GM23248 (cell line): ENCODE measurements around the gene OR8J1. TPM values are rescaled to one million over a fixed set of nuclear protein-coding genes. Genes with fewer than 3 reads are reported as not detected.

ENCODE experiments used
- DNase-seq: peaks from one replicate; pipeline ENCODE4 v3.0.0-alpha.2; 2015
- H2AFZ ChIP-seq: fragments of 200-600 bp; sonication (generic); 2 replicates; pipeline ENCODE4 v1.6.1; 2016; ENCODE audit warnings: antibody characterized with exemption
- H3F3A ChIP-seq: fragments of 200-600 bp; sonication (generic); 2 replicates; pipeline ENCODE4 v1.6.1; 2016; ENCODE audit warnings: mild to moderate bottlenecking, antibody characterized with exemption, mixed run types; ENCODE audit not compliant: insufficient read depth
- H3K27ac ChIP-seq: fragments of 200-600 bp; sonication (generic); 2 replicates; pipeline ENCODE4 v1.5.1; 2016; ENCODE audit warnings: mild to moderate bottlenecking
- H3K27me3 ChIP-seq: fragments of 200-600 bp; sonication (generic); replicated peaks from 2 replicates; pipeline ENCODE4 v1.6.1; 2016; ENCODE audit warnings: mild to moderate bottlenecking; ENCODE audit not compliant: insufficient read depth
- H3K36me3 ChIP-seq: fragments of 200-600 bp; sonication (generic); 2 replicates; pipeline ENCODE4 v1.6.1; 2016; ENCODE audit warnings: low read depth, mild to moderate bottlenecking
- H3K4me1 ChIP-seq: fragments of 200-600 bp; sonication (generic); 2 replicates; pipeline ENCODE4 v1.6.1; 2016; ENCODE audit warnings: mild to moderate bottlenecking; ENCODE audit not compliant: insufficient read depth
- H3K4me2 ChIP-seq: fragments of 200-600 bp; sonication (generic); one replicate; pipeline ENCODE4 v1.6.1; 2016; ENCODE audit warnings: mild to moderate bottlenecking; ENCODE audit not compliant: unreplicated experiment
- H3K4me3 ChIP-seq: fragments of 200-600 bp; sonication (generic); 2 replicates; pipeline ENCODE4 v1.5.1; 2016; ENCODE audit warnings: mild to moderate bottlenecking
- H3K79me2 ChIP-seq: fragments of 200-600 bp; sonication (generic); 2 replicates; pipeline ENCODE4 v1.6.1; 2016; ENCODE audit warnings: mild to moderate bottlenecking; ENCODE audit not compliant: insufficient read depth
- H3K9ac ChIP-seq: fragments of 200-600 bp; sonication (generic); 2 replicates; pipeline ENCODE4 v1.6.1; 2016; ENCODE audit warnings: mild to moderate bottlenecking
- H3K9me2 ChIP-seq: fragments of 200-600 bp; sonication (generic); 2 replicates; pipeline ENCODE4 v1.6.1; 2016; ENCODE audit warnings: mixed run types, mild to moderate bottlenecking, moderate library complexity; ENCODE audit not compliant: insufficient read depth
- H3K9me3 ChIP-seq: fragments of 200-600 bp; sonication (generic); one replicate; pipeline ENCODE4 v1.6.1; 2017; ENCODE audit warnings: low read depth
- H4K20me1 ChIP-seq: fragments of 200-600 bp; sonication (generic); 2 replicates; pipeline ENCODE4 v1.6.0; 2016; ENCODE audit not compliant: insufficient read depth
- EZH2 ChIP-seq: fragments of 200-600 bp; sonication (generic); IDR thresholded peaks from 2 replicates; pipeline ENCODE4 v1.6.1; 2018; ENCODE audit warnings: antibody characterized with exemption, mild to moderate bottlenecking; ENCODE audit not compliant: insufficient read depth, poor library complexity, severe bottlenecking
- EZH2phosphoT487 ChIP-seq: fragments of 200-600 bp; sonication (generic); IDR thresholded peaks from 2 replicates; pipeline ENCODE4 v1.6.1; 2018; ENCODE audit warnings: antibody characterized with exemption, moderate library complexity, mild to moderate bottlenecking, low read depth; ENCODE audit not compliant: insufficient read depth
- WGBS, 2 experiments: methylation state at CpG; one replicate each; pipeline ENCODE4 v1.1.6; 2015 to 2017; ENCODE audit warnings: low lambda C conversion rate in 2 of 2, low coverage in 1 of 2; ENCODE audit errors: missing lambda C conversion rate in 2 of 2; 5-methylcytosine and 5-hydroxymethylcytosine counted together
- in situ Hi-C: fragments of 300-500 bp; cut with MboI; formaldehyde crosslinking; loops from 2 replicates; pipeline ENCODE4 v1.15.0; 2020
- polyA plus RNA-seq: library from polyadenylated mRNA; unstranded; fragments of >200 nt; fragmentation: Nextera tagmentation; extraction: Ambion mirVana; gene quantifications from 2 replicates; pipeline ENCODE4 v1.2.1, GENCODE V29; 2016
- total RNA-seq: library from RNA; depleted of rRNA; stranded (reverse); fragments of >200 nt; shearing (Covaris generic); gene quantifications from 2 replicates; pipeline ENCODE4 v1.2.3, GENCODE V29; 2014; rRNA removed

The OR8J1 gene, protein sequence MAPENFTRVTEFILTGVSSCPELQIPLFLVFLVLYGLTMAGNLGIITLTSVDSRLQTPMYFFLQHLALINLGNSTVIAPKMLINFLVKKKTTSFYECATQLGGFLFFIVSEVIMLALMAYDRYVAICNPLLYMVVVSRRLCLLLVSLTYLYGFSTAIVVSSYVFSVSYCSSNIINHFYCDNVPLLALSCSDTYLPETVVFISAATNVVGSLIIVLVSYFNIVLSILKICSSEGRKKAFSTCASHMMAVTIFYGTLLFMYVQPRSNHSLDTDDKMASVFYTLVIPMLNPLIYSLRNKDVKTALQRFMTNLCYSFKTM
- total RNA-seq = not detected in 2 replicates
- not detected in 2 replicates for polyA plus RNA-seq

DNA sequence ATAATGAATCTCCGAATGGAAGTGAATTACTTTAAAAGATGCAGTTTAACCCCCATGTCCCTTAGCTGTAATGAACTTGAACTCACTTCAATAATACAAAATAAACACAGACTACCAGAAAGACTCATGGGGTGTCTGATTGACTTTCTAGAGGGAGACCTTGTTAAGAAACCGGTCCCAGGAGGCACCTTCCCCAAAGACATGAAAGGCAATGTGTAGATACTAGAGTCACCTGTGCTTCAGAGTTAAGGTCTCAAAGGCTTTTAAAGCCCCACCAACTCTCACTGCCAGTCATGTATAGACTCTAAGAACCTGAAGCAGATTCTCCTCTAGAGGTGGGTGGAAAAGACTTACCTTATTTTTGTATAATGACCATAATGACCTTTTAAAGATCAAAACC lies at the start of gene OR8J1:
Gene OR8J1, plus strand, starts transcription at position 301 of the 400 bp plus-strand sequence. CDS start 5,956 bp downstream, outside the sequence.
- no peaks in the 10 kb centered on the region for H3K36me3 ChIP-seq
- WGBS, 2 experiments = 23 to 44% methylated on average over 2 of the region's 2 CpGs
- no peaks in the 10 kb centered on the region for H3K79me2 ChIP-seq
- no peaks in the 10 kb centered on the region for H4K20me1 ChIP-seq
- no peak within 1 kb of the TSS for H2AFZ ChIP-seq
- H3K4me1 ChIP-seq = no peaks in the 10 kb centered on the region
- no peak within 1 kb of the TSS for H3K4me3 ChIP-seq
- TF ChIP-seq EZH2 (no peak), EZH2phosphoT487 (no peak)
- in situ Hi-C loops = no loop called here
- DNase-seq = no peak
- no peaks in the 10 kb centered on the region for H3K9me2 ChIP-seq
- no peaks in the 10 kb centered on the region for H3F3A ChIP-seq
- H3K27me3 ChIP-seq = no peaks in the 10 kb centered on the region
- no peaks in the 10 kb centered on the region for H3K9me3 ChIP-seq
- no peak within 1 kb of the TSS for H3K27ac ChIP-seq
- H3K9ac ChIP-seq = no peak within 1 kb of the TSS
- H3K4me2 ChIP-seq = no peak within 1 kb of the TSS

DNA sequence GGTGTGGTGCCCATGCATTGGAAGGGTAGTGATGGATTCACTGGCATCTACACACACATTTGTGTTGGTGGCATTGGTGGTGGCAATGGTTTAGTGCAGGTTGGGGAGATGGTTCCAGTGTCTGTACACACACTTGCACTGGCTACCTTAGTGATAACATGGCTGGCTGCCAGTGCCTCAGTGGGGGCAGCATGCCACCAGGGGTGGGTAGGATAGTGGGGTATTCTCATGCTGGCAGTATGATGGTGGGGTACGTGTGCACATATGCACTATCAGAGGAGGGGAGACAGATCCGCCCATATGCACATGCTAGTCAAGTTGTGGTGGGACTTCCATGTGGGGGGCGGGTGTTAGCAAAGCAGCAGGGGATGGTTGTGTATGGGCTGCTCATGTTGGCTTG lies 46.3 kb upstream of the OR8J1 start:
- no peaks in the 10 kb centered on the region for H3K27me3 ChIP-seq
- 18 to 24% methylated on average over 3 of the region's 3 CpGs for WGBS, 2 experiments
- no peak overlapping the region for H3K4me2 ChIP-seq
- no peaks in the 10 kb centered on the region for H3K9me2 ChIP-seq
- H3K4me3 ChIP-seq = no peak overlapping the region
- H3K9ac ChIP-seq = no peak overlapping the region
- TF ChIP-seq EZH2 (no peak), EZH2phosphoT487 (no peak)
- no peak overlapping the region for H2AFZ ChIP-seq
- no peaks in the 10 kb centered on the region for H3K36me3 ChIP-seq
- H3K9me3 ChIP-seq = no peaks in the 10 kb centered on the region
- no peak for DNase-seq
- H3K4me1 ChIP-seq = no peaks in the 10 kb centered on the region
- no peaks in the 10 kb centered on the region for H3F3A ChIP-seq
- no peaks in the 10 kb centered on the region for H4K20me1 ChIP-seq
- in situ Hi-C loops = no loop called here
- H3K79me2 ChIP-seq = no peaks in the 10 kb centered on the region
- H3K27ac ChIP-seq = no peak overlapping the region

DNA sequence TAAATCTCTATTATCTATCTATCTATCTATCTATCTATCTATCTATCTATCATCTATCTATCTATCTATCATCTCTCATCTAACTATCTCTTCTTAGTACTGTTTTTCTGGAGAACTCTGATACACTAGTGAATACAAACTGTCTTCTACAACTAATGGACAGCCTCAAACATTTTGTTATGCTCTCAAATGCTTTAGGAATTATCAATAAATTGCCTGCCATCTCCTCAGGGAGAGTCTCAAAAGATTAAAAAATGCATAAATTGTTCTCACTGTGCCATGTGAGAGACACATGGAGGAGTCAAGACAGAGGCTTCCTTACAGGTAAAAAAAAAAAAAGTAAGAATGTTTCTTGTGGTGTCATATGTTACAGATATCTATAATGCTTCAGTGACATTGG lies 39.2 kb upstream of the OR8J1 start, which contains the start of gene OR8K3:
Gene OR8K3, plus strand, starts transcription at position 301 of the 400 bp plus-strand sequence. CDS start 3,163 bp downstream, outside the sequence.
- no peaks in the 10 kb centered on the region for H3K9me3 ChIP-seq
- no peak within 1 kb of the TSS for H3K4me3 ChIP-seq
- H3K27ac ChIP-seq = no peak within 1 kb of the TSS
- no peak within 1 kb of the TSS for H2AFZ ChIP-seq
- in situ Hi-C loops = no loop called here
- TF ChIP-seq EZH2 = no peak
- TF ChIP-seq EZH2phosphoT487 = no peak
- H3K9me2 ChIP-seq = no peaks in the 10 kb centered on the region
- H3K9ac ChIP-seq = no peak within 1 kb of the TSS
- no peak within 1 kb of the TSS for H3K4me2 ChIP-seq
- no peaks in the 10 kb centered on the region for H3F3A ChIP-seq
- H4K20me1 ChIP-seq = no peaks in the 10 kb centered on the region
- H3K4me1 ChIP-seq = no peaks in the 10 kb centered on the region
- no peaks in the 10 kb centered on the region for H3K36me3 ChIP-seq
- DNase-seq = no peak
- no peaks in the 10 kb centered on the region for H3K27me3 ChIP-seq
- H3K79me2 ChIP-seq = no peaks in the 10 kb centered on the region

DNA sequence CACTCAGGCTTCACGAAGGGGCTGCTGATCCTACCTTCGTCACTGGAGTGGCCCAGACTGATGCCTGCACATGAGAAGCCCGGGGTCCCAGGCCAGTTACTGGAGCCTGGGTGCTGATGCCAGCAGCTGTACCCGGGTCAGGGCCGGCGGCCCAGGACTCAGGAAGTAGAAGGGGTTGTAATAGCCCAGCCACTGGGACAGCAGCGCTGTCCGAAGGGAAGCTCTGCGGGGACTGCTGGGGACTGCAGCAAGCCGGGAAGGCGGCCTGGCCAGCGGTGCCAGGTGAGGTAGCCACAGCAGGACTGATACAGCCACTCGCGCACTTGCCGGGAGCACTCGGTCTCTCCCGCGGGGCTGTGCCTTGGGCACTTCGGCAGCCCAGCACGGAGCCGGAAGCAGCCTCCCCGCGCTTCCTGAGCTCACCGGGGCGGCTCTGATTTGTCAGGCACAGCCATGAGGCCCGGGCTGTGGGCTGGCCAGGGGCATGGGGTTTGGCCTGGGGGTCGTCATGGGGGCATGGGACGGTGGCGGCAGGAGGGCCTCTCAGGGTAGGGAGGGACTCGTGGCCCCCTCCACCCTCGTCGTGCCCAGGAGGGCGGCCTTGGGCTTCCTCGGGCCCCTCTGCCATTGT lies 22.1 kb upstream of the OR8J1 start:
- WGBS, 2 experiments = 55 to 56% methylated on average over 34 of the region's 34 CpGs
- no peaks in the 10 kb centered on the region for H3K9me2 ChIP-seq
- in situ Hi-C loops = no loop called here

More for the DNA sequence above, 22.1 kb upstream of the OR8J1 start:
- H2AFZ ChIP-seq = no peak overlapping the region
- TF ChIP-seq EZH2phosphoT487 (no peak), EZH2 (no peak)
- H3K9ac ChIP-seq = no peak overlapping the region
- H3K4me1 ChIP-seq = no peaks in the 10 kb centered on the region
- no peak overlapping the region for H3K4me3 ChIP-seq
- H3K4me2 ChIP-seq = no peak overlapping the region
- no peaks in the 10 kb centered on the region for H3F3A ChIP-seq
- no peaks in the 10 kb centered on the region for H4K20me1 ChIP-seq
- no peaks in the 10 kb centered on the region for H3K27me3 ChIP-seq
- no peaks in the 10 kb centered on the region for H3K79me2 ChIP-seq
- no peak for DNase-seq
- no peak overlapping the region for H3K27ac ChIP-seq
- H3K36me3 ChIP-seq = no peaks in the 10 kb centered on the region
- no peaks in the 10 kb centered on the region for H3K9me3 ChIP-seq
